Astrocyte of the cerebellum (primary cell): ENCODE results near the gene PLD3.

ENCODE experiments used
- DNase-seq: peaks from one replicate; pipeline ENCODE4 v3.0.0-alpha.2; 2011; ENCODE audit warnings: low read depth
- H3K4me3 ChIP-seq: 2 replicates; pipeline ENCODE4 v1.5.1; 2011; ENCODE audit warnings: mild to moderate bottlenecking, low read depth, low read length, moderate library complexity
- in situ Hi-C: cut with HindIII; loops from 2 replicates; pipeline ENCODE4 v1.10.0; 2017; ENCODE audit warnings: low sequenced_read_pairs
- TF ChIP-seq, protein P1 (sequence below): IDR thresholded peaks from 2 replicates; pipeline ENCODE4 v1.5.1; 2012; ENCODE audit warnings: low read length, low read depth, moderate library complexity, mild to moderate bottlenecking; ENCODE audit errors: missing control alignments

PLD3 gene

GRCh38 chr19:40383668-40384248 is 35.3 kb downstream of the PLD3 start:
- DNase-seq, result no peak
- H3K4me3 ChIP-seq, result no peak overlapping the region
- TF ChIP-seq, protein P1, sequence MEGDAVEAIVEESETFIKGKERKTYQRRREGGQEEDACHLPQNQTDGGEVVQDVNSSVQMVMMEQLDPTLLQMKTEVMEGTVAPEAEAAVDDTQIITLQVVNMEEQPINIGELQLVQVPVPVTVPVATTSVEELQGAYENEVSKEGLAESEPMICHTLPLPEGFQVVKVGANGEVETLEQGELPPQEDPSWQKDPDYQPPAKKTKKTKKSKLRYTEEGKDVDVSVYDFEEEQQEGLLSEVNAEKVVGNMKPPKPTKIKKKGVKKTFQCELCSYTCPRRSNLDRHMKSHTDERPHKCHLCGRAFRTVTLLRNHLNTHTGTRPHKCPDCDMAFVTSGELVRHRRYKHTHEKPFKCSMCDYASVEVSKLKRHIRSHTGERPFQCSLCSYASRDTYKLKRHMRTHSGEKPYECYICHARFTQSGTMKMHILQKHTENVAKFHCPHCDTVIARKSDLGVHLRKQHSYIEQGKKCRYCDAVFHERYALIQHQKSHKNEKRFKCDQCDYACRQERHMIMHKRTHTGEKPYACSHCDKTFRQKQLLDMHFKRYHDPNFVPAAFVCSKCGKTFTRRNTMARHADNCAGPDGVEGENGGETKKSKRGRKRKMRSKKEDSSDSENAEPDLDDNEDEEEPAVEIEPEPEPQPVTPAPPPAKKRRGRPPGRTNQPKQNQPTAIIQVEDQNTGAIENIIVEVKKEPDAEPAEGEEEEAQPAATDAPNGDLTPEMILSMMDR, result no peak
- in situ Hi-C loops, result no loop called here

DNA sequence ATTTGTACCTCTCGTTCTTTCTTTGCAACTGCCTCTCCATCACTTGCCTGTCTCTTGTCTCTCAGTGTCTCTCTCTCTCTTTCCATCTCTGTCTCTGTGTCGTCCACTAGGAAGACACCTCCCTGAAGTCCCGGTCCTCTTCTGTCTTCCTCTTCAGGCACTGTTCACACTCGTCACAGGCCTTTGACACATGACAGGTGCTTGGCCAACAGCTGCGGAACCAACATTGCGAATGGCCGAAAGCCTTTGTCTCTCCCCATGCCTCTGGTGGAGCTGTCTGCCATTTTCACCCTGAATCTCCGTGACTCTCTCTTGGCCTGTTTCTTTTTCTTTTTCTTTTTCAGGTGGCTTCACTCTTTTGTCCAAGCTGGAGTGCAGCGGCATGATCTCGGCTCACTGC is 38.7 kb downstream of the PLD3 start:
- TF ChIP-seq, protein P1, result no peak
- in situ Hi-C loops, result no loop called here

GRCh38 chr19:40388481-40388880 is 40.0 kb downstream of the PLD3 start:
- DNase-seq, result no peak
- in situ Hi-C loops, result no loop called here
- TF ChIP-seq, protein P1, result no peak
- no peak overlapping the region for H3K4me3 ChIP-seq

More for the DNA sequence above, 38.7 kb downstream of the PLD3 start:
- no peak for DNase-seq
- H3K4me3 ChIP-seq, result no peak overlapping the region

GRCh38 chr19:40389404-40390083 is 41.0 kb downstream of the PLD3 start:
- in situ Hi-C loops, result no loop called here
- DNase-seq, result no peak
- no peak overlapping the region for H3K4me3 ChIP-seq
- TF ChIP-seq, protein P1, result no peak

- TF ChIP-seq, protein P1, result no peak
- DNase-seq, result no peak
- H3K4me3 ChIP-seq, result no peak within 1 kb of the TSS
- in situ Hi-C loops, result no loop called here
These were observed 41.7 kb downstream of the PLD3 start, which contains the start of gene HIPK4 for GRCh38 chr19:40390084-40390742. HIPK4 (minus strand) TSS chr19:40390181; CDS start chr19:40389902, 279 bp downstream.

DNA sequence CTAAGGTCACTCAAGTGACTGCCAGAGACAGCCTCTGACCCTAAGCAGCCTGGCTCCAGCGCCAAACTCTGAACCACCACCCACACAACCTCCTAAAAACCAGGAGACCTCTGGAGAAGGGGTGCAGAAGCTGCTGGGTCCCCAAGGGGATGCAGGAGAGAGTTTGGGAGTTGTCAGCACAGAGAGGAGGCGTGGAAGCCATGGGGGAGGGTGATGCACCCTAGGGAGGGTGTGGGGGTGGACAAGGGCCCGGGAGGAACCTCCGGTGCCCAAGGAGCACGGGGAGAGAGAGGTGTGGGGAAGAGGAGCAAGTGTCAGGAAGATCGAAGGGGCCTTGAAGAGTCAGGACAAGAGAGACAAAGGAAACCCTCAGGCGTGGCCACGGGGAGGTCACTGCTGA is 43.6 kb downstream of the PLD3 start:
- in situ Hi-C loops, result no loop called here
- DNase-seq, result no peak
- no peak overlapping the region for H3K4me3 ChIP-seq
- TF ChIP-seq, protein P1, result no peak
